ENCODE data around the gene COBLL1.

COBLL1 gene

GRCh38 chr2:164755952-164756351 lies 85.7 kb downstream of the COBLL1 start:
- no peak for TF ChIP-seq TCF12 (IDR thresholded peaks at IDR 0.05; ENCODE audit: low read depth)
- no peak for TF ChIP-seq MAX (IDR thresholded peaks at IDR 0.05)
- TF ChIP-seq REST (IDR thresholded peaks at IDR 0.05; ENCODE audit: low read depth): no peak
- TF ChIP-seq NFIC (IDR thresholded peaks at IDR 0.05): no peak
- TF ChIP-seq ZBTB7A (IDR thresholded peaks at IDR 0.05; ENCODE audit: low read depth): no peak
- TF ChIP-seq EGR1 (IDR thresholded peaks at IDR 0.05): no peak
- no peak for TF ChIP-seq TAF1 (IDR thresholded peaks at IDR 0.05; ENCODE audit: low read depth)
- no peak for TF ChIP-seq FOXM1 (IDR thresholded peaks at IDR 0.05; ENCODE audit: borderline replicate concordance, low read depth)

- TF ChIP-seq MAX (IDR thresholded peaks at IDR 0.05) (no peak), REST (IDR thresholded peaks at IDR 0.05; ENCODE audit: low read depth) (no peak), CEBPB (IDR thresholded peaks at IDR 0.05) (no peak), TEAD4 (IDR thresholded peaks at IDR 0.05) (no peak), TCF12 (IDR thresholded peaks at IDR 0.05; ENCODE audit: low read depth) (no peak), TAF1 (IDR thresholded peaks at IDR 0.05; ENCODE audit: low read depth) (no peak), EP300 (IDR thresholded peaks at IDR 0.05; ENCODE audit: borderline replicate concordance) (no peak), USF1 (IDR thresholded peaks at IDR 0.05) (no peak), ZBTB7A (IDR thresholded peaks at IDR 0.05; ENCODE audit: low read depth) (no peak), EGR1 (IDR thresholded peaks at IDR 0.05) (no peak)
These were observed 87.2 kb downstream of the COBLL1 start for GRCh38 chr2:164754157-164755093.

GRCh38 chr2:164752956-164753355 lies 88.7 kb downstream of the COBLL1 start:
- TF ChIP-seq TCF12 (IDR thresholded peaks at IDR 0.05; ENCODE audit: low read depth) (no peak), EP300 (IDR thresholded peaks at IDR 0.05; ENCODE audit: borderline replicate concordance) (no peak), CREB1 (IDR thresholded peaks at IDR 0.05; ENCODE audit: low read depth) (no peak), EGR1 (IDR thresholded peaks at IDR 0.05) (no peak), REST (IDR thresholded peaks at IDR 0.05; ENCODE audit: low read depth) (no peak), NFIC (IDR thresholded peaks at IDR 0.05) (no peak), RAD21 (IDR thresholded peaks at IDR 0.05; ENCODE audit: low read depth) (no peak)

- TF ChIP-seq TAF1 (IDR thresholded peaks at IDR 0.05; ENCODE audit: low read depth) (no peak), YY1 (IDR thresholded peaks at IDR 0.05; ENCODE audit: low read depth) (no peak), CEBPB (IDR thresholded peaks at IDR 0.05) (no peak), USF1 (IDR thresholded peaks at IDR 0.05) (no peak), EP300 (IDR thresholded peaks at IDR 0.05; ENCODE audit: borderline replicate concordance) (no peak)
These were observed 93.7 kb downstream of the COBLL1 start for GRCh38 chr2:164747783-164748433.

Data from Ishikawa (cell line).